NCI-H1092 (cell line): ENCODE results near the gene ADAM12.

Source experiments
- DNase-seq: peaks from one replicate; lab custom pipeline; 2025; lab: John Stamatoyannopoulos, UW

Gene ADAM12, protein sequence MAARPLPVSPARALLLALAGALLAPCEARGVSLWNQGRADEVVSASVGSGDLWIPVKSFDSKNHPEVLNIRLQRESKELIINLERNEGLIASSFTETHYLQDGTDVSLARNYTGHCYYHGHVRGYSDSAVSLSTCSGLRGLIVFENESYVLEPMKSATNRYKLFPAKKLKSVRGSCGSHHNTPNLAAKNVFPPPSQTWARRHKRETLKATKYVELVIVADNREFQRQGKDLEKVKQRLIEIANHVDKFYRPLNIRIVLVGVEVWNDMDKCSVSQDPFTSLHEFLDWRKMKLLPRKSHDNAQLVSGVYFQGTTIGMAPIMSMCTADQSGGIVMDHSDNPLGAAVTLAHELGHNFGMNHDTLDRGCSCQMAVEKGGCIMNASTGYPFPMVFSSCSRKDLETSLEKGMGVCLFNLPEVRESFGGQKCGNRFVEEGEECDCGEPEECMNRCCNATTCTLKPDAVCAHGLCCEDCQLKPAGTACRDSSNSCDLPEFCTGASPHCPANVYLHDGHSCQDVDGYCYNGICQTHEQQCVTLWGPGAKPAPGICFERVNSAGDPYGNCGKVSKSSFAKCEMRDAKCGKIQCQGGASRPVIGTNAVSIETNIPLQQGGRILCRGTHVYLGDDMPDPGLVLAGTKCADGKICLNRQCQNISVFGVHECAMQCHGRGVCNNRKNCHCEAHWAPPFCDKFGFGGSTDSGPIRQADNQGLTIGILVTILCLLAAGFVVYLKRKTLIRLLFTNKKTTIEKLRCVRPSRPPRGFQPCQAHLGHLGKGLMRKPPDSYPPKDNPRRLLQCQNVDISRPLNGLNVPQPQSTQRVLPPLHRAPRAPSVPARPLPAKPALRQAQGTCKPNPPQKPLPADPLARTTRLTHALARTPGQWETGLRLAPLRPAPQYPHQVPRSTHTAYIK

DNA sequence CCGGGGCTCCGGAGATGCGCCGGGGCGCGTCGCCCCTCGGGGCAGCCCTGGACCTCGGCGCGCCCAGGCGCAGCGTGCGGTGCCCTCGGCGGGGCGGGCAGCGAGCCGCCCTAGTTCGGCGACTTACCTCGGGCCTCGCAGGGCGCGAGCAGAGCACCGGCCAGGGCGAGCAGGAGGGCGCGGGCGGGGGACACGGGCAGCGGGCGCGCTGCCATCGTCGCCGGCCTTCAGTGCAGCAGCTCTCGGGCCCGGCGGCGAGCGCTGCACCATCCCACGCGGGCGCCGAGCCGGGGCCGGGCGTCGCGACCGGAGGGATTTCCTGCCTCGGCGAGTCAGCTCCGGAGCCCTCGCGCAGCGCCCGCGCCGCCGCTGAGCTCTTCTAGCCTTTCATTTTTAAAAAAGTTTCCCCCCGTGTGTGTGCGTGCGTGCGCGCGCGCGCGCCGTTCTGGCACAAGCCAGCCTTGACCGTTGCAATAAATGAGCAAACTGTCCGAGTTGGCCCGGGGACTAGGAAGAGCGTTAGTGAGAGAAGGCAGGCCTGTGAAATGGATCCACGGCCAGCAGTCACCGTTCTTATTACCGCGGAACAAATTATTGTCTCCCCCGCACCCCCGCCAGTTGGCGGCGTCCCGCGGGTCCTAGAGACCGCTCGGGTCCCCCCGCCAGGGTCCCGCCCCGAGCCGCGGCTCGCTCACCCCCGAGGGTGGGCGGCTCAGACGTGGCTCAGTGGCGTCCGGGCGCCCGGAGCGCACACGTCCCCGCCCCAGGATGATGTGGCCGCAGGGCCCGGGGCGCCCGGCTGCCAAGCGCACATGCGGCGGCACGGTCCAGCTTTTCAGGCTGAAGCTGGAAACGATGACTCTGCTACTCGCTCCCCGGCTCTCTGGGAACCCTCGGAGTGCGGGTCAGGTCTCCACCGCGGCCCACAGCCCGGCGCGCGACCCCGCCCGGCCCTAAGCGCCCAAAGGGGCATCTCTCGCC is at the start of gene ADAM12:
Gene ADAM12 (minus strand): TSS at position 547 of the 981 bp plus-strand sequence. CDS start 332 bp downstream, at position 215.
- no peak for DNase-seq

DNA sequence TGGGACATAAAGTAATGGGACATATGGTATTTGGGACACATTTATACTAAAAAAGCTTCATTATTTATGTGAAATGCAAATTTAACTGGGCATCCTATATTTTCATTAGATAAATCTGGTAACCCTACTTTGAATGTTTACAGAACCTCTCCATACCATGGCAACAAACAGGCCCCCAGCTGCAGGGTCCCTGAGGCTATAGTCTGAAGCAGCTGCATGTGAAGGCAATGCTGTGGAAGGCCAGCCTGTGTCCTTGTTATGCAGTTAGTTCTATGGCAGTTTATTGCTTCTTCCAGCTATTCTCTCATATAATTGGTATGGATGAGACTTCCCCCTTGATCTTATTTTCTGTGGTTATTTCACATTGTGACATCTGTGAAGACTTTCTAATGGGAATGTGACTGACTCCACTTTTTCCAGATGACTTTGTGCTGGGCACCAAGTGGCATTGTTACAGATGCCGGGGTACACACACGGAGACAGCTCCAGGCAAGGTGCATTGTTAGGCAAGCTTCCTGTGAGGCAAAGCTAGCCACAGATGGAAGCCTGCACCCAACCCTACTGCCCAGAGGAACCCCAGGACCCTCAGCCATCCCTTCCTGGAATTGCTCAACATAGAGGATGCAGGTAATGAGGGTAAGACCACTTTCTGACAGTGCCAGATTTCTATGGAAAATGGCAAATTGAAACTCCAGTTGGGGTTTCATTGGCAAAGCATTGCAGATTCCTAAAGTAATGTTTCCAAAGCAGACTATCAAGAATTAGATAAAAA is 49.5 kb upstream of the ADAM12 start:
- no peak for DNase-seq

DNA sequence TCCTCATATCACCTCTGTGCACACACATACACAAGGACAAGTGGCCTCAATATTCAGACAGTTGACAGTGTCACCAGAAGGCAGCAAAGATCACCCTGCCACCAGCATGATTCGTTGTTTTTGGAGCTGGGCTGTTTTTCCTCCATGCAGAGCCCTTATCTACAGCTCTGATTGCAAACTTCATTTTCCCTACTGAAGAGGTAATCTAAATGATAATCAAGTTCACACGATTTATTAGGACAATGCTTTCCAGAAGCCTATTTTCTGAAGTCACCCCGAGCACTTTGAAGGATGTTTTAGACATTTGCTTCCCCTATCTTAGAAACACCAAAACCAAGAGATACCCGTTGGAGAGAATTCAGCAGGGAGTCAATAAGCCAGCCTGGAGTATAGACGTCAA is 46.0 kb upstream of the ADAM12 start:
- DNase-seq, result no peak

DNA sequence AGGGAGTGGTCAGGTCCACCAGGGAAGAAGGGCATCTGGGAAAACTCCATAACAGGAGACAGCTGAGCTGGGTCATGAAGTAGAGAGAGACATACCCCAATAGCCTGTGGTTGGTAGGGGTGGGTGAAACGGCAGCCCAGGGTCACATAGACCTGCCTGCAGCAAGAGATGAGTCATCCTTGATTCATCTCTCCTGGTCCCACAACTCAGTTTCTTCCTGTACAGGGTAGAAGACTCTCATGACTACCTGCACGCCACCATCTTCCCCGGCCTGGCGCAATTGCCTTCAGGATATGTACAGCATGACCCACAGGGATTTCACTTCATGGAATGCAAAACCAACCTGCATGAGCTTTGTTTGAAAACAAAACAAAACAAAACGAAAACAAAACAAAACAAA is 45.1 kb upstream of the ADAM12 start:
- DNase-seq, result no peak

DNA sequence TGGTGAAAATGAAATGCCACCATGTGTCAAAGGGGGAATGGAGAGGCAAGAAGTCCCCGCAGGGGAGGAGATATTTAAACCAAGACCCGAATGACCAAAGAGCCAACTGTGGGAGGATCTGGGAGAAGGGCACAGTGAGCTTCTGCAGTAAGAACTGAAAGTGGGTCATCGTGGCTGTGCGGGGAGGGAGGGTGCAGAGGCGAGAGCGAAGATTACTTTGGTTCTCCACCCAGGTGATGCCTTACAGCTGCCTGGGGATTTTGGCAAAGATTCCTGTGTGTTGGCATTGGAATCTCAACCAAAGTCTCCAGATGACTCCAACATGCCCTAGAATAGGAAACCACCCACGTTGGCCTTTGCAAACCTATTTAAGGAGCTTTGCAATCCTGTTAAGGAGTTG is 44.2 kb upstream of the ADAM12 start:
- no peak for DNase-seq

DNA sequence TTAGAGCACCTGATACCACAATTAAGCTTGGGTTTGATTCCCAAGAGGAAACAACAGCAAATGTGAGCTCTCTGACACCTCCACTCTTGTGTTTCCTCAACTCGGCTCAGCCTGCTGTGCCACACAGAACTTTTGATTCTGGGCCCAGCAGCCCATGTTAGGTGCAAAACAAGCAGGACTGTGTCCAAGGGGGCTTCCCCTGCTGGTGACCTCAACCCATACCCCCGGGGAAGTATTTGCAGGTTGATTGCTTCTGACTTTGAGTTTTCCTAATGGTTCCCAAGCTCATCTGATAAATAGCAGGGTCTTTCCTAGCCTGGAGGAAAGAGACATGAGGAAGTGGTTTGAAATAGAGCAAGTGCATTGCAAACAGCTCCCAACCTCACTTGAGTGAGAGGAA is 43.5 kb upstream of the ADAM12 start:
- DNase-seq, result no peak

DNA sequence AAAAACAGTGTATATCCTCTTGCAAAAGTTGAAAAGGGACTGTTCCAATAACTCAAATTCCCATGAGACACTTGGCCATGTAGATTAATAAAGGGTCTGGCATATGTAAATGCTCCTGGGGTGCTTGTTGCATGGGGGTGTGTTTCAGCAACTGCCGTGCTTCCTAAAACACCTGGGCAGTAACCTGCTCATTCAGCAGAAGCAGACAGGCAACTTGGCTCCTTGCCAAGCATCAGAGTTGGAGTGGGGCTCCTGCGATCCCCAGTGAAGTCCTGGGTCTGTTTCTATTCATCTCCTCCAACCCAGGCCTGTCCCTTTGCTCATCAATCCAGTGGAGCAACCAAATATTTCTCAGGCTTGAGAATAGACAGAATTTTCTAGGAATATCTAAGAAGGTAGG is 42.2 kb upstream of the ADAM12 start:
- DNase-seq, result no peak

DNA sequence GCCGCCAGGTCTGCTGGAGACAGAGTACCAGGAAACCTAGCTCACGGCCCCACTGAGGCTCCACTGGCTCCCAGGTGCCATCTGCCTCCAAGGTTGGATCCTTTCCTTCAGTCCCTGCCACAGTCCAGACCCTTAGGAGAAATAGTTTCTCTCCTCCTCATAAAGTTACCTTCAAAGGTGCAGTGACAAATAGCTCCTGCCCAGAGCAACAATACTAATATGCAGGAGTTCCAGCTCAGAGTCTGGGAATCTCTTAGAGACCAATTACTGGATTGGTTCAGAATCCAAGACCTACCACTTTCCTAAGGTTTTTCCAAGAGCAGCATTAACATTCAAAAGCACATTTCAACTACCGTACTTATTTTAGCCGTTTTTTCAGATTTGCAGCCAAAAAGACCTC is 41.0 kb upstream of the ADAM12 start:
- no peak for DNase-seq

DNA sequence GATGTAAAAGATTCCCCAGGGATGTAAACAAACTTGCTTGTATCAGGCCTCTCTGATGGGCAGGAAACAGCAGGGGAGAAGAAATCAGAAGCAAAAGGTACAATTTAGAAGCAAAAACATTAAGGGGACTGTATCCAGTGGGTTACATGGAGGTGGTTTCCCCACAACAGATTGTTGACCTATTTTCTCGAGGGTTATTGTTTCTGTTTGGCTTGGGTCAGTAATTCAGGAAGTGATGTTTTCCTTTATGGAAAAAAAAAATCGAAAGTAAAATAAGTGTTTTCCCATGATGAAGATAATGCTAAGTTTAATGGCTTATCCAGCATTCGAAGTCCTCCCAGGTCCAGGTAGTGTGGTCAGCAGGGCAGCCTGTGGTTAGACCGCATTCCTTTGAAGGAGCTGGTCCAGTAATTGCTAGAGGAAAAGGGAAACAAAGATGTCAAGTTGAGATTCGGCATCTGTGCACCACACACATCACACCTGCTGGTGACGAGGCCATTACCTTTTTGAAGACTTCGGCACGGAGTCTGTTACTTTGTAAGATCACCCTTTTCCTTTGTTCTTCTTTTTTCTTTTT is 37.3 kb upstream of the ADAM12 start:
- DNase-seq, result no peak

DNA sequence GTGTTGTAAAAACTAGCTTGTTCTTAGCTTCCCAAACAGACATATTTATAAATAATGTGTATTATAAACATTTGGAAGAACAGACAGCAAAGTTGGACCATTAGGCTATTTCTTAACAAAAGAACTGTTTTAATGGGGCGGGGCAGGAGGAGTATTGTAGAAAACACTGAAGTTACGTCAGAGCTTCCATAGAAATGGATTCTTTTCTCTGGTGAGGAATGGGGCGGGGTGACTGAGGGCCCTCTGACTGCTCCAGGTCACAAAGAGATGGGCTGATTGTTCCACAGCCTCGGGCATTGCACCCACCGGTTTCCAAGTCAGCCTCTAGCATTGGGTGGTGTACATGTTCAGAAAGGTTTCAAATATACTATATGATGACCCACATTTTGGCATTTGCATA is 36.8 kb upstream of the ADAM12 start:
- no peak for DNase-seq

DNA sequence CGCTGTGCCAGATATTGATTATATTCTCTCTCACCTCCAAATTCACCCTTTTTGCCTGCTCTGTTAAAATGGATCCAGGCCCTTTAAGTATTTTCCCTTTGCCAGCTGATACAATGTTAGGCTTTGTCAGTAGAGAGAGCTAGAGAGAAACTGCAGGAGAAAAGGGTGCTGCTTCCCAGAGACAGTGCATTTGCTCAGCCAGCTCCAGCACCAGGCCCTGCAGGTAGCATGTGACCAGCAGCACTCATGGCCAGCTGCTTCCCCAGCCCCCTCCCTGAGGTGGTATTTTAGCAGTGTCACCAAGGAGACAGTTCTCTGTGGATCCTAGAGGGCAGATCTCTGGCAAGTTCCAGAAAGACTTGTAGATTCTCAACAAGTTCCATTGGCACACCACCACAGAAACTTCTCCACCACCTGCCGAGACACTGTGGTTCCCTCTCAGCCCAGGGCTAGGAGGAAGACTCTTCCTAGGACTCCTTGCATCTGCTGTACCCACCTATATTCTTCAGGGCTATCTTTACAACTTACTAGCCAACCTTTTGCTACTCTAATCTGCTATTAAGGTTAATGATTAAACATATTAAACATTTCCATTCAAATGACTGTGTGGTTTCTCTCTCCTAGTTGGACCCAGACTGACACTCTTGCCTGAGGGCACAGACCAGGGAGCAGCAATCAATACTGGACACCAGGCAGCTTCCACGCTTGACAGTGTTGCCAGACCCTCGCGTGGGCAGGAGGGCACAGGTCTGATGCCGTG is 35.6 kb upstream of the ADAM12 start:
- no peak for DNase-seq

DNA sequence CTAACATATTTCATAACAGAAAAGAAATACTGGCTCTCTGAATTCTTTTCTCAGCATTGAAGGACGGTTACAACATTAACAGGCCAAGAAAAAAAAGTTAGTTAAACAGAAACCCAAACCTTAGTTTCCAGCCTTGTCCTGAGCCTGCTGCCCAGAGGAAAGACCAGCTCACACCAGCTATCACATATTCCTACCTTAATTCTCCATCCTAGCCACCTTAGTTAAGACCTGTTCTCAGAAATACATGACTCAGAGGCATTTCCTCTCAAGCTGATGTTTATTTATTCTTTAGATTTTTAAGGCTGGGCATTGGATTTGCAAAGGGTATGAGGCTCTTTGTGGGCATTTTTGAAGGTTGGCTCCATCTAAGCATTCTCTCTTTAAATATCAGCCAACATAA is 34.3 kb upstream of the ADAM12 start:
- no peak for DNase-seq

DNA sequence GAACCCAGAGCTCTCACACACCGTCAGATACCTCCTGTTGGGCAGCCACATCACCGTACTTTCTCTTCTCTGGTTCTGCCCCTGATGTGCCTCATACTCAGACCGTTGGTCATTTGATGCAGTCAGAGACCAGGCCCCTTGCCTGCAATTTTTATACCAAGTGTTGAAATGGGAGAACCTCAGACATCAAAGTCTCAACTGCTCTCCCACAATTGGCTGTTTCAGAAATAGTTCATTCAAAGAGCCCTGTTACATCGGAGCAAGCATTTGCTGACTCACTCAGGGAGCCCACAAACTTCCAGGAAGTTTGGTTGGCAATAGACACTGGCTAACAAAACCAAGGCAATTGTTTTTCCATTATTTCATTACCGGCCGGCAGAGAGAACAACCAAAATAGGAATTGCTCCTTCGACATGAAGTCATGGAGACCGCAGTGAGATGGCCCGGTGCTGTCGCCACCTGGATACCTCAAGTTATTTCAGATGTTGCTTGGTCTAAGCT is 33.5 kb upstream of the ADAM12 start:
- no peak for DNase-seq

DNA sequence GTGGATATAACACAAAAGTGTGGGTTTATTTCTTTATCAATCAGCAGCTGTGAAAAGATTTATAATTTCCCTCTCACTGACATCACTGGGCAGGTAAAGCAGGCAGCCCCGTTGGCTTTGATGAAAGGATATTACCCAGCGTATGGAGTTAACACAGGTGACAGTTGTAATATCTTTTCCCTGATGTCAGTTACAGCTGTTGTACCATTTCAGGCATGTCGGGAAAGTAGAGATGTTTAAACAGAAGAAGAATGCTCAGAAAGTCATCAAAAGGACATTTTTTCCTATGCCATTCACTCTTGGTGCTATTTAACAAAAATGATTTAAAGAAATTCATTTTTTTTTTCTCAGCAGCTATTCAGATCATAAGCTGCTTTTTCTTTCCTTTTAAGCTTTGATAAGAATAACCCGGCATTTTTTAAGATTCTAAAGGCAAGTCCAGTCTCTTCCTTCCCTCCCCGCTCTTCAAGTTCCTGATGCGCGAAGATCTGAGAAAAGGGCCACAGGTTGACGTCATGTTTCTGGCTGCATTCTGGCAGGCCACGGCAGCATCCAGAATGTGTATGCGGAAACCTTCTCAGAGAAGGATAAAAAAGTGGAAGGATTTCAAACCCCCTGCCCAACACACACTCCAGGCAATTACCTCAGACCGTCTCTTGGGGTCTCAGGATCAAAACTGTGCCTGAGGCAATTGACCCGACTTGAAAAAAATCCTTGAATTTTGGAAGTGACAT is 32.5 kb upstream of the ADAM12 start:
- DNase-seq, result no peak

DNA sequence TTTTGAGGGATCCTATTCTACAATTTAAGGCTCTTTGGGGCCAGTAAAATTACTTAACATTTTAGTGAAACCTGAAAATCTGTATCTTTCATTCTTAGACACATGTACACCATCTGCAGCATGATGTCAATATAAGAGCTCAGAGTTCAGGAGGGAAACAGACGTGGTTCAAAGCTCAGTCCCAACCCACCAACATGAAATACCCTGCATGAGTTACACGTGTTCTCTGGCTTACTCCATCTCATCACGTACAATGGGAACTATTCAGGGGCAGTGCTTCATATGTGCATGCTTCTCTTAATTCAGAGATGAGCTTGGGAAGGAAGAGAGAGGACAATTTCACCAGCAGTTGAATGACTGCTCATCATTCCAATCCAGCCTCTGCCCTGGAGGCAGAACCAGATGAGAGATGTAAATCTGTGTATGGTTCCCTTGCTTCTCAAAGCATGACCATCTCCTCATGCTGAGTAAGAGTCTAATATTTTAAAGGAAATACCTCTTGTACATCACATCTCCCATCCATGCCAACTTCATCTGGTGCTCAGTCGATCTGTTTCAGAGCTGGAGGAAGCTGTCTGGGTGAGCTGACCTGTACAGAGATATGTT is 29.0 kb upstream of the ADAM12 start:
- DNase-seq, result no peak

DNA sequence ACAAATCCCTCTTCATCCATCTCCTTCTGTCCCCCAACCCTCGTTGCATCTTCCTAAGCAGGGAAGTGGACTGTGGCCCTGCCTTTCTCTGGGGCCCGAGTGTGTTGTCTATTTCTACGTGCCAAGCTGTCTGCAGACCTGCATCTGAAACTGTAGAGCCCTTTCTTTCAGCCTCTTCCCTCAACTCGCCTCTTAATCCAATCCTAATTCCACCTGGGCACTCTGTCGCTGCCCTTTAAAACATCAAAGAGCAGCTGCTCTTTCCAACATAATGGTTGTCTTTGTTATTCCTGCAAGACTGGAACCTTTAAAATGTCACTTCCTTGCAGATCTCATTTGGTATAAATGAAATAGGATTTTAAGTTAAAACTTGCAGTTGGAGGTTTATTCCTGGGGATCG is 21.5 kb upstream of the ADAM12 start:
- no peak for DNase-seq

DNA sequence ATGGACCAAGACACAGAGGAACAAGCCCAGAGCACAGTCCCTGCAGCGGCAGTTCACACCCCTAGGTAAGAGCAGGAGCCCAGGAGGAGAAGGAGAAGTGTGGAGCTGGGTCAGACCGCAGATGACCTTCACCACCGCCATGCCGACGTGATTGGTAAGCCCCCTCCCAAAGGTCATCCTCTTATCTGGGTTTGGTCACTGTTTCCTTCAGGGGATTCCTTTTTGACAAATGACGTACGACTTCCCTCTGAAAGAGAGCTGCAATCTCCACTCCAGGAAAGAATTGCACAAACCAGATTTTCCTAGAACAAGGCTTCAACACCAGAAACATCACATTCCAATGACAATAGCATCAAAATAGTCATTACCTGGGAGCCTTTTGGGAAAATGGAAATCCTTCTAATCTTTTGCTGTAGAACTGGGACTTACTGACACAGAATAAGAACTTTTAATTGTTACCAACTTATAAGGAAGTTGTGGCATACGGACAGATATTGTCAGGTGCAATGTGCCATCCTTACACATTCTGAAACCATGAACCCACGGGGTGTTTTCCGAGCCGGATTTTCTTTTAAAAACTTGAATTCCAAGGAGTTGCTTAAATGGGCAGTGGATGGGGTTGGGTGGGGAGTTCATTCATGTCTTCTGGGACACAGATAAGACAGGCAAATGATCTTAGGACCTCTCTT is 20.8 kb upstream of the ADAM12 start:
- no peak for DNase-seq

DNA sequence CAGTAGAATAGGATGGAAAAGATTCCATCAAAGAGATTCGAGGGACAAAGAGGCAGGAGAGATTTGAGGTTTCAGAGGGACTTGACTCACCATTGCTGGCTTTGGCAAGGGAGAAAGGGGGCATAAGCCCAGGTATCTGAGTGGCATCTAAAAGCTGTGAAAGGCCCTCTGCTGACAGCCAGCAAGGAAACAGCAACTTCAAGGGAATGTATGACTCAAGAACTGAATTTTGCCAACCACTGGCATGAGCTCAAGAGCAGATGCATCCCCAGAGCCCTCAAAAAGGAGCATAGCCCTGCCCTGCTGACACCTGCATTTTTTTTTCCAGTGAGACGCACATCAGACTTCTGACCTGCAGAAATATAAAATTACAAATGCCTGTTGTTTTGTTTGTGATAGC is 19.6 kb upstream of the ADAM12 start:
- no peak for DNase-seq
